GM19467 (cell line): Measurements from ENCODE around the gene PLA2G4C.

Experiments
- ATAC-seq: cut with Tn5 transposase; IDR thresholded peaks from one replicate; pipeline ENCODE4 v1.9.1; 2021; ENCODE audit warnings: mild to moderate bottlenecking, moderate library complexity; ENCODE audit not compliant: unreplicated experiment

Gene PLA2G4C, protein sequence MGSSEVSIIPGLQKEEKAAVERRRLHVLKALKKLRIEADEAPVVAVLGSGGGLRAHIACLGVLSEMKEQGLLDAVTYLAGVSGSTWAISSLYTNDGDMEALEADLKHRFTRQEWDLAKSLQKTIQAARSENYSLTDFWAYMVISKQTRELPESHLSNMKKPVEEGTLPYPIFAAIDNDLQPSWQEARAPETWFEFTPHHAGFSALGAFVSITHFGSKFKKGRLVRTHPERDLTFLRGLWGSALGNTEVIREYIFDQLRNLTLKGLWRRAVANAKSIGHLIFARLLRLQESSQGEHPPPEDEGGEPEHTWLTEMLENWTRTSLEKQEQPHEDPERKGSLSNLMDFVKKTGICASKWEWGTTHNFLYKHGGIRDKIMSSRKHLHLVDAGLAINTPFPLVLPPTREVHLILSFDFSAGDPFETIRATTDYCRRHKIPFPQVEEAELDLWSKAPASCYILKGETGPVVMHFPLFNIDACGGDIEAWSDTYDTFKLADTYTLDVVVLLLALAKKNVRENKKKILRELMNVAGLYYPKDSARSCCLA

DNA sequence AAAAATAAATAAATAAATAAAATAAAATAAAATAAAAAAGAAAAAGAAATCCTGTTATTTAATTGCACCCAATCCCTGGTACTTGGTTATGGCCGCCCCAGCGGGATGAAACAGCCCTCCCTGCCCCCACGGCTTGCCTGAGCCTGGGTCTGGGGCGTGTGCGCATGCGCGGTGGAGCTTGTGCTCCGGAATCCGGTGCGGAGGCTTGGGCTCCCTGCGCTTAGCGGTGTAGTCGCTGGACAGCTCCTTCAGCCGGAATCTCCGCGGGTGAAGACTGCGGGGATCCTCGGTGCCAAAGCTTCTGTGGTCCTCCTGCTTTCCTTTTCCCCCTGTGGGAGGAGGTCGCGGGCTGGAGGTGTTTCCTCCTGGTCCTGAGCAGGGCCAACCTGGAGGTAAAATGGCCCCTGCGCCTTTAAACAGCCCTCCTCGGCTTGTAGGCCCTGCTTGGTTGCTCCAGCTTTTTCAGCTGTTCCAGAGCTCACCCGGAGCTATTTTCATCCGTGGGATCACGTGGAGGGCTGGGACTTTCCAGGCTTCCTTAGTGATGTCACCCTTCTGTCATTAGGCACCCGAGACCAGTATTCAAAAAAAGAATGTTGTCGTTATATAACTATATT, at the start of gene PLA2G4C:
Gene PLA2G4C (minus strand): TSS at position 468 of the 617 bp plus-strand sequence. CDS start 4,288 bp downstream, outside the sequence.
- ATAC-seq: no peak

DNA sequence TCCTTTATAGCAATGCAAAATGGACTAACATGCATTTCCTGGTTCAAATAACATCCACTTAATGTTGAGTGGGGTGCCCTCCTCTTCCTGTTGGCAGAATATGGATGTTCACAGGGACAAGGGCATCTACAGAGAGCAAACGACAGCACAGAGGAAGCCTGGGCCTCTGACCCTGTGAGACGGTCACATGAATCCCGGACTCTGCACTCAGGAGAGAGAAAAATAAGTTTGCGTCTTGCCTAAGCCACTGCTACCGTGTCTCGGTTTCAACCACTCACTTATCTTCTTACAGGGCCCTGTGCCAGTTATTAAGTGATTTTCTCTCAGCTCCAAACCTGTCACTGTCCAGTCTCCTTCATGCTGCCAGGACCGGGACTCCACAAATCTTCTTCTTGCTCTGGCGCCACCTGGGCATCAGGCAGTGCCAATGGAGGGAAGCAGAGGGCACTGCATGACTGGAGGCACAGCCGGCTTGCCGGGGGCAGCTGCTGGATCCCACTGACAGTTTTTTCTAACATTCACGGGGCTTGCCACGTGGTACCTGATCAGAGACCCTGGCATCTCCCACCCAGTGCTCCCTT, 47.7 kb upstream of the PLA2G4C start:
- no peak for ATAC-seq

DNA sequence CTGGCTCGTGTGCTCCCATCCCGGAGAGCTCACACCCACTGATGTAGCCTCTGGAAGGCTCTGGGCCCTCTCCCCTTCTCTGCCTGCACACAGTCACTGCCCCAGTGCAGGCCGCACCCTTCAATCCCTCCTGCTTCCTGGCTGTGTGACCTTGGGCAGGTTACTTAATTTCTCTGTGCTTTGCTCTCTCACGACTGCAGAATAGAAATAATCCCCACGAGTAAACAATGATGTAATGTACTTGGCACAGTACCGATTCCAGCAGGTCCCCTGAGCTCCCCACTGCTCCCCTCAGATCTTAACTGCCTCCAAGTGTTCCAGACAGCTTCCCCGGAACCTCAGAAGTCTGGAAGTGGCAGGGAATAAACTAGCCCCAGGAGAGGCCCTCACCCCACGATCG, 43.4 kb upstream of the PLA2G4C start:
- ATAC-seq: no peak

DNA sequence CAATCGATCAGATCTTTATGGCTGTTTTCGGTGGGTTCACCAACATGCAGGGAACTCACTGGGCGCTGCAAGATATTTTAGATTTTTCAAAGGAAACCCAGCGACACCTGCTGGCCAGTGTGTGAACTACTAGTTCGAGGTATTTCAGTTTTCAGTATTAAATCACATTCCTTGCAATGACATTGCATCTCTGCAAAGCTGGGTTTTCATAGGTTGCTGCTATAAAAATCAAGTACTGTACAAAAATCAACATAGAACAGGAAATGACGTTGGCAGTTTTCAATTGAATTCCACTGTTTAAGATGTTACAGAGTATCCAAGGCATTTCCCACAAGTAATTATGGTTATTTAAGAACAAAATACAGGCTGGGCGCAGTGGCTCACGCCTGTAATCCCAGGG, 41.9 kb upstream of the PLA2G4C start:
- ATAC-seq: no peak

DNA sequence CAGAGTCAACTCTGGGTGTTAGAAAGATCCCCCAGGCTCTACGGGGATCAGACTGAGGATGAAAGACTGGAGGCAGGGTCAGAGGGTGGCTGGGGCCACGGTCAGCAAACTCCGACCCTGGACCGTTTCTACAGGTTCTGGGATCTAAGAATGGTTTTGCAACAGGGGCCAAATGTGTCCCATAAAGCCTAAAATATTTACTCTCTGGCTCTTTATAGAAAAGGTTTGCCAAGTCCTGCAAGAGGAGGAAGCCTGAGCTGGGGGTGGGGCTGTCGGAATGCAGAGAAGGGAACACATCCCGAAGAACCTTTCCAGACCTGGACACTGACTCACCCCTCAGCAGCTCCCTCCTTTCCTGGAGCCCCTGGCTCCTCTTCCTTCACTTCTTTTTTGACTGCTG, 38.8 kb upstream of the PLA2G4C start:
- no peak for ATAC-seq

DNA sequence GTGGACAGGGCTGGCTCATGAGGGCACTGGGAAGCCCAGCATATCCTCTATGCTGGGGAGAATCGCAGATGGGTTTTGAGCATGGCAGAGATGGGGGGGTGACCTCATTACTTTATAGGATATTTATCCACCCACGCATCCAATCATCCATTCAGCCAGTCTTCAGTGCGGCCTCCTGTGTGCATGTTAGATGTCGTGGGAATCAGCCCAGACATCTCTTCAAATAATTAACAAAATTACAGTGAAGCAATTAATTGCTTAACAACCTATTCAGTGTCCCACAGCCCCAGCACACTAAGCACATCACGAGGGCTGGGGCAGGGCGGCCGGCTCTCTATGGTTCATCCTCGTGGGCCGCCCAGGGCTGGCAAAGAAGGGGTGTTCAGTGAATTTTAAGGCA, 38.0 kb upstream of the PLA2G4C start:
- no peak for ATAC-seq

DNA sequence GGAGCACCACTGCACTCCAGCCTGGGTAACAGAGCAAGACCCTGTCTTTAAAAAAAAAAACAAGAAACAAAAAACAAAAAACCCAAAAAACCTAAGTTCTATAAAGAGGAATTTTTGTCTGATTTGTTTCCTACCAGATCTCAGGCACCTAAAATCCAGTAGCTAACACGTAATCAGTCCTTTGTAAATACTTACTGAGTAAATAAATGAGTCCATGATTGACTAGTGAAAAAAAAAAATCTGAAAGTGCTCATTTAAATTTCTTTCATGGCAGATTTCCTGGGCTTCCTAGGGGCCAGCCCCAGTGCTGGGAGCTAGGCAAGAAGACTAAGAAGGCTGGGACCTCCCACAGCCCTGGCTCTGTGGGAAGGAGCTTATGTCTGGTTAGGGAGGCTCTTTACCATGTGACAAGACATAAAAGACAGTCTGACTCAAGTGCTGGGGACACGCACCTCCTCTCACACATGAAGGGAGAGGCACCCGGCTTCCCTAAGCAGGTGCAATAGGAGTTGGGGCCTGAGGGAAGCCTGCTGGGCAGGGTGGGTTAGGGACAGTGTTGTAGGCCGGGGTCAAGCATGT, 37.1 kb upstream of the PLA2G4C start:
- ATAC-seq: no peak

DNA sequence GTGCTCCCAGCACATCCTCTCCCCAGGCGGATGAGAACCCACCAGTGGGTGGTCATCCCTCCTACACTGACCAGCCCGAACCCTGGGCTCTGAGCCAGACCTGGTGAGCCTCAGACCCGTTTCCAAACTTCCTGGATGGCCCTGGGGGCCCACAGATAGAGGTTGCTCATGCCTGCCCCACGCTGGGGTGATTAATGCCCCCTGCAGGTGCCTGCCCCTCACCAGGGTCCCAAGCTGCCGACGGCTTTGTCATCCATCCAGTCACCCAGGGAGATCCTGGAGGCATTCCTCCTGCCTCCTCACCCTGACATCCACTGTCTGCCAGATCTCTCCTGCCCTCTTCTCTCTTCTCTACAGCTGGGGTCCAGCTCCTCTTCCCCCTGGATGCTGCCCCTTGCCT, 28.4 kb upstream of the PLA2G4C start:
- ATAC-seq: no peak

DNA sequence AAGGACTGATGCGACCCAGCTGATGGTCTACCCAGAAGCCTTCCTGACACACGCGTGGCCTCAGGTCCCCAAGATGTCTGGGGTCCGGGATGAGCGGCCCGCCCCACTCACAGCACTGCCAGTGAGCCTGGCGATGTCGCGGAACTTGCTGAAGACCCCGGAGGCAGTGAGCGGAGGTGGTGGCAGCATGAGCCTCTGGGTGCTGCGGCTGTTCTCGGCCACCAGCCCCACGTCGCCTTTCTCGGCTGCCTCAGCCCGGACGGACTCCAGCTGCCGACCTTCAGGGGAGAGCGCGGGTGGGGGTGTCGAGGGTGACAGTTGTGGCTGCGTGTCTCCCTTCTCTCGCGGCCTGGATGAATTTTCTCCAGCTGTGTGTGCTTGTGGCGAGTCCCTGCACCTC, 26.8 kb upstream of the PLA2G4C start:
- ATAC-seq: no peak

DNA sequence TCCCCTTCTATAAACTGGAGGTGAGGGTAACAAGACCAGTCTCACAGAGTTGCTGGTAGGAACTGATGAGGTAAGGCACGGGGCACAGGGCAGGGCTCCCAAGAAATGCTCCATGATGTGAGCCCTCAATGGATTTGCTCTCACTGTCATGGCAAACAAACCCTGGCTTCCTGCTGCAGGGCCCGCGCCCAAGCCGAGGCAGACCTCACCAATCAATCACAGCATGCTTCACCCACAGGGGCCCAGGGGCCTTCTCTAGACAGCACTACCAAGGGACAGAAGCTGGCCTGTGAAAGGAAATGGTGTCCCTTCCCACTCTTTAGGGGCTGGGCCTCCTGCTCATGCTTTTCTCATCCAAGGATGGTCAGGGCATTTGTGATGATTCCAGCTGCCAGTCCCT, 25.9 kb upstream of the PLA2G4C start:
- ATAC-seq: no peak

DNA sequence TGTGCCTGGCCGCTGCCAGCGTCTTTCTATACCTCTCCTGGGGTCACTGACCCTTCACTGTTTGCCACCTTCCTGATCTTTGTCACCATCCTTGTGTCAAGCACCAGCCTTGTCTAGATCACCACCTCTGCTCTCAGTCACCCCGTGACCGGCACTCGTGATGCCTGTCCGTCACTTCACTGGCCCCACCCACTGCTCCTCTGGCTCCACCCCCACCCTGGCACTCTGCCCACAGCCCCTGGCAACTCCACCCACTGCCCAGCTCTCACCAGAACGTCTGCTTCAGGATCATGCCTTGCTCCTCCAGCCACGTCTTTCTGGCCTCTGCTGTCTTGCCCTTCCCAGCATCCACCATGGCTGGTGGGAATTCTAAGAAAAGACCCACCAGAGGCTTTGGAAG, 24.8 kb upstream of the PLA2G4C start:
- no peak for ATAC-seq

DNA sequence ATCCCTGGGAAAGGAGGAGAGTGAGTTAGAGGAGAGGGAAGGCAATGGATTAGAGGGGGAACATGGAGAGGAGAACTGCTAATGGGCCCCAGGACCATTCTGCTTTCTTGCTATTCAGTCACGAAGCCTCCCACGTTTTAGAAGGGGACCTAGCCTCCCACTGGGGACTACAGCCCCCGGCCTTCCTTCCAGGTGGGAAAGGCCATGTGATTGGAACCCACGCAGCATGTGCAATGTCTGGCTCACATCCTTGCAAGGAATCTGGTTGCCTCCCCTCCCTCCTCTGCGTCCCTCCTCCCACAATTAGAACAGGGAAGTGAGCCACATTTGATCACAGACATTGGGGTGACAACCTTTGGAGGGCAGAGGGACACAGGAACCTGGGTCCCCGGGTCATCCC, 22.5 kb upstream of the PLA2G4C start:
- ATAC-seq: no peak

DNA sequence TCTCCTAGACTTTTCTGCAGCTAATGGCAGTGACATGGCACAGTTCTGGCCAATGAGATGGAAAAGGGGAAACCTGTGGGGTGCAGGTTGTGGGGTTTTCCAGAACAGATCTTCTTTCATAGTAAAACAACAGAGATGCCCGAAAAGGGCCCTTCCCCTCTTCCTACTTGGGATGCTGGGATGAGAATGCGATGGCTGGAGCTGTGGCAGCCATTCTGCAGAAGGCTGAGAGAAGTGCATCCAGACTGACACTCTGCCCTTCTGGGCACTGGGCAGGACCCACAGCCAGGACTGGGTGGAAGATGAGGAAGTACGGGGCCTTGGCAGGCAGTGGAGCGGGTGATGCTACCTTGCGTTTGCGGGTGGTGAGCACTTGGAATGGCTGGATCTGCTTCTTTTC, 16.9 kb upstream of the PLA2G4C start:
- ATAC-seq: no peak

DNA sequence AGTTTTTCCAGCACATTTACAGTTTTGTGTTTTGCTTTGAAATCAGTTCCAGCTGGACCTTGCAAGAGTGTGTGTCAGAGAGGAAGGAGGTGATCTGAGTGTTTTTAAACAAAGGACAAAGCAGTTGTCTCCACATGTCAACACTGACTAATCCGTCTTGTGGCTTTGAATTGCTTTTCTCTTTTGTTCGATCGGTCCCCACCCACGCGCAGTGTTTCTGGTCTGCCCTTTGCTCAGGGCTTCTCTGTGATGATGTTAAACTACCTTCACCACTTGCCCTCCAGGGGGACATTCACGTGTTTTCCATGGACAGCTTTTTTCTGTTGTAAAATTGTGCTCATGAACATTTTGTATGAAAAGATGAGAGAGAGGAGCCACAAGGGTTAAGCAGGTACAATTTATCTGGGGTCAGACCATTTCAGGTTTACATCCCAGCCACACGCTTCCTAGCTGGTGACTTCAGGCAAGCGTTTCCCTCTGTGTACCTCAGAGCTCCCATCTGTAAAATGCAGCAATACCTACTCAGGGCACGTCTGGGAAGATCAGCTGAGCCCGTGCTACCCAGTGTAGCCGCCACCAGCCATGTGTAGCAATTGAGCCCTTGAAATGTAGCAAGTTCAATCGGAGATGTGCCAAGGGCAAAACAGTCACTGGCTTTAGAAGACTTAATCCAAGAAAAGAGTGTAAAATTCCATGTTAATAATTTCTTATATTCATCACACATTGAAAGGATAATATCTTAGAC, 13.5 kb upstream of the PLA2G4C start:
- ATAC-seq: no peak

DNA sequence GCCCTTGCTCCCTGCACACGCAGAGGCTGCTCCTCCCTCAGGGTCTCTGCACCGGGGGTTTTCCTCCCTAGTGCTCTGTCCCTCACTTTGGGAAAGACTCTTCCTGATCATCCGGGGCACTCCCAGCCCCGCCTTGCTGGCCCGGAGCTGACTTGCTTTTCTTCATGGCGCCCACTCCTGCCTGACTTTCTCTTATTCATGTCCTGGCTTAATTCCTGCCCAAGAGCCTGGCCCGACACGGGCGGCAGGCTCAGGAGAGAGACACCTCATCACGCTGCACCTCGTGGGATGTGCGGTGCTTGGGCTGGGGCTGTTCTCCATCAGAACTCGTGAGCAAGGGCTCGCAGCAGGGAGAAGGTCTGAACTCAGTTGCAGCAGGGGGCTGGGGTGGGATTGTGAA, 11.8 kb upstream of the PLA2G4C start:
- no peak for ATAC-seq

DNA sequence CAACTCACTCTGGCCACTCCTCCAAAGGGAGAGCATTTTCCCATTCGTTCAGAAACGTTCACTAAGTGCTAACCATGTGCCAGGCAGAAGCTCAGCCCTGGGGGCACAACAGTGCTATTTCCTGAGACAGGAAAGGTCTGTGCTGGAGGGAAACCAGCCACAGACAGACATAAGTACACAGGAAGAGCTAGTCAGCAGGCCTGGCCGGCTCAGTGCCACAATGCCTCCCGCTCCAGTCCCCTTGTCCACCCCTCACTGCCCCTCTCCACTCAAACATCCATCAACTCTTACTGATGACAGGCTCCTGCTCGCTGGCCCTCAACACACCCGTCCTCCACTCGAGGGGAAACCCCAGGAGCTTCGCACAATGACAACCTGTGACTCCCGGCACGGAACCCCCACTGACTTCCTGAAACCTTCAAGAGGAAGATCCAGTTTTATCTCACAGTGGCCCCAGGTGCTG, 11.3 kb upstream of the PLA2G4C start:
- no peak for ATAC-seq

DNA sequence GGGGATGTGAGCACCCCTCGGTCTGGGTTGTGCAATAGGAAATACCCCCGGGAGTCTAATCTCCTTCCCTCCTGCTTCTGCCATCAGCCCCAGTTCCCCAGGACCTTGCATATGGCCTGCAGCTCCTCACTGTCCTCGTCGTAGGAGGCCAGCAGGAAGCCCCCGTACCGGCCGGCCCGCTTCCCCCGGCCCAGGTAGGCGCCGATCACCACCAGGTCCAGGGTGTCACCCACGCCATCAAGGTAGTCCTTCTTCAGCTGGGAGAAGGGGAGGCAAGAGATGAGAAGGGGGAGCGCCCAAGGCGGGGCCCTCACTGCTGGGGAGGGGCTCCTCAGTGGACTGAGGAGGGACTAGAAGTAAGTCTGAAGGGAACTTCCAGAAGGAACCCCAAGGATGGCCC, 10.4 kb upstream of the PLA2G4C start:
- no peak for ATAC-seq

DNA sequence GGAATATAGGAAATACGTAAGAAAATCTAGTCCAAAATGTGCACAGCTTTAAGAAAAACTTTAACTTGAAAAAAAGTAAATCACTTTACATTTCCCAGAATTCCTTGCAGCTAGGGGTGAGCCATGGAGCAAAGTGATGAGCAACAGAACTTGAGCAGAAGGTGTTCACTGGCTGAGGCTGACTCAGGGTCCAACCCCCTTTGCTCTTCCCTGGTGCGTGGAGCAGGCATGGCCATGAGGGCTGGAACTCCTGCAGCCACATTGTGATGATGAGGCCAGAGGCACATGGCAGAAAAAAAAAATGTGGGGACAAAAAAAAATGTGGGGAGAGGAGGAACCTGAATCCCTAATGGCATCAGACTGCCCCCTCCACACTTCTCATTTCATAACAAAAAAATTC, 9.9 kb upstream of the PLA2G4C start:
- ATAC-seq: no peak

DNA sequence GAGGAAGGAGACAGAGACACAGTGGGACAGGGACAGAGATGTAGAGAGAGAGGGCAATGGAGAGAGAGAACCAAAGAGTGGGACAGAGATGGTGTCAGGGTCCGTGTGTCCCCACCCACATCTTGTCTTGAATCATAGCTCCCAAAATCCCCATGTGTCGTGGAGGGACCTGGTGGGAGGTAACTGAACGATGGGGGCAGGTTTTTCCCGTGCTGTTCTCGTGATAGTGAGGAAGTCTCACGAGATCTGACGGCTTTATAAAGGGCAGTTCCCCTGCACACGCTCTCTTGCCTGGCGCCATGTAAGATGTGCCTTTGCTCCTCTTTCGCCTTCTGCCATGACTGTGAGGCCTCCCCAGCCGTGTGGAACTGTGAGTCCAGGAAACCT, 7.5 kb upstream of the PLA2G4C start:
- no peak for ATAC-seq

DNA sequence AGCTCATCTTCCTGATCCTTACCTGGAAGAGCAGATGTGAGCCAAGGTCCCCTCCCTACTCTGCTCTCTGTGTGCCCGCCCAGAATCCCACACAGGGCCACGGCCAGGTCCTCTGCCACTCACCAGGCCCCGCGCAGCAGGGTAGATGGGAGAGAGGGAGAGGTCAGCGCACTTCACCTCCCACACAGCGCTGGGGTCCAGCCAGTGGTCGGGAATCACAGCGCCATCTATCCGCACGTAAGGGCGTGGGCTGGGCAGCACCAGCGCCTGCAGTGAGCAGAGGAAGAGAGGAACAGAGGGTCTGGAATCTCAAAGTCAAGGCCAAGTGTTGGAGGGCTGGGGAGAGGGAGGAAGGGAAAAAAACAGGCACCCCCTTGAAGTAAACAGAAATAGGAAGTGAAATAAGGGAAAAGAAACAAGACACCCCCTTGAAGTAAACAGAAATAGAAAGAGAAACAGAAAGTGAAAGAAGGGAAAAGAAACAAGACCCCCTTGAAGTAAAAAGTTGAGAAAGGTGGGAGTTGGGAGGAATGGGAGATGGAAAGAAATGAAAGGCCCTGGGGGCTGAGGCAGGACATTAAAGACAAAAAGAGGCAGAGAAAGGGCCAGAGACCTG, 7.0 kb upstream of the PLA2G4C start:
- no peak for ATAC-seq
